Measurements from ENCODE around the gene FILIP1L.

The FILIP1L gene

DNA sequence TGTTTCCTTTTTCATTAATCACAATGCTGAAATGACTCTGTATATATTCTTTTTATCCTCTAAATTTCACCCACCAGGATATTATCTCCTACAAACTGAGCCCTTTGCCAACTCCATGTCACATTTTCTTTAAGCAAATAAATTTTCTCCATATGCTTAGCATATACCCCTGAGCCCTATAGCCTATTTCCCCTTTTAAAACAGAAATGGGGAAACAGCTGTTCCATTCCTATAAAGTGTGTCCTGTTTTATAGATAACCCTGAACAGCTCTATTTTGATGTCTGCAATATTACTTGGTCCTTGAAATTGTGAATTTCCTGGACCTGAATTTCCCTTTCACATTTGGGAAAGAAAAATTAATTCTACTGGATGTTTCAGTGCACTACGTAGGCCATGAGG lies 15.6 kb upstream of the FILIP1L start:
- DNase-seq (ENCODE audit: low read depth, low spot score) = no peak
- TF ChIP-seq, protein P1, sequence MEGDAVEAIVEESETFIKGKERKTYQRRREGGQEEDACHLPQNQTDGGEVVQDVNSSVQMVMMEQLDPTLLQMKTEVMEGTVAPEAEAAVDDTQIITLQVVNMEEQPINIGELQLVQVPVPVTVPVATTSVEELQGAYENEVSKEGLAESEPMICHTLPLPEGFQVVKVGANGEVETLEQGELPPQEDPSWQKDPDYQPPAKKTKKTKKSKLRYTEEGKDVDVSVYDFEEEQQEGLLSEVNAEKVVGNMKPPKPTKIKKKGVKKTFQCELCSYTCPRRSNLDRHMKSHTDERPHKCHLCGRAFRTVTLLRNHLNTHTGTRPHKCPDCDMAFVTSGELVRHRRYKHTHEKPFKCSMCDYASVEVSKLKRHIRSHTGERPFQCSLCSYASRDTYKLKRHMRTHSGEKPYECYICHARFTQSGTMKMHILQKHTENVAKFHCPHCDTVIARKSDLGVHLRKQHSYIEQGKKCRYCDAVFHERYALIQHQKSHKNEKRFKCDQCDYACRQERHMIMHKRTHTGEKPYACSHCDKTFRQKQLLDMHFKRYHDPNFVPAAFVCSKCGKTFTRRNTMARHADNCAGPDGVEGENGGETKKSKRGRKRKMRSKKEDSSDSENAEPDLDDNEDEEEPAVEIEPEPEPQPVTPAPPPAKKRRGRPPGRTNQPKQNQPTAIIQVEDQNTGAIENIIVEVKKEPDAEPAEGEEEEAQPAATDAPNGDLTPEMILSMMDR (IDR thresholded peaks at IDR 0.05; ENCODE audit: low read depth, low read length) = no peak
- in situ Hi-C loops (cut with HindIII; ENCODE audit: low sequenced_read_pairs) = no loop called here
- no peak overlapping the region for H3K4me3 ChIP-seq (ENCODE audit: low read depth, low read length)

- no peak for DNase-seq (ENCODE audit: low read depth, low spot score)
- TF ChIP-seq, protein P1 (IDR thresholded peaks at IDR 0.05; ENCODE audit: low read depth, low read length) = no peak
- no peak overlapping the region for H3K4me3 ChIP-seq (ENCODE audit: low read depth, low read length)
- in situ Hi-C loops (cut with HindIII; ENCODE audit: low sequenced_read_pairs) = no loop called here
Observed at GRCh38 chr3:100128565-100128964, 14.3 kb upstream of the FILIP1L start.

DNA sequence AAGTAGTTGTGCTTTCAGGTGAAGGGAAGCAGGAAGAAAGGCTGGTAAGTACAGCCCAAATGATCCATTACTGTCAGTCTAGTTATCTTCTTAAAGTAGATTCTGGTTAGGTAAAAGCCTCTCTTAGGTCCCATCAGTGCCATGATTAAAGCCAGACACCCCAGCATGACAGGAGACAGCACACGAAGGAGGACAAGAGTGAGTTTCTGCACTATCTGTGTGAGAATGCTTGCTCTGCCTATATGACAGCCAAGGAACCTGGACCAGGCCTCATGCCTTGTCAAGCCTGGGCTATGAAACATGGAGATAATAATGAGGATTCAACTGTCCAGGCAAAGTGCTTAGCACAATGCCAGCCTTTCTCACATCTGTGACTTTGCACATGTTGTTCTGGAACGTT lies 13.5 kb upstream of the FILIP1L start:
- H3K4me3 ChIP-seq (ENCODE audit: low read depth, low read length) = no peak overlapping the region
- no peak for DNase-seq (ENCODE audit: low read depth, low spot score)
- in situ Hi-C loops (cut with HindIII; ENCODE audit: low sequenced_read_pairs) = no loop called here
- TF ChIP-seq, protein P1 (IDR thresholded peaks at IDR 0.05; ENCODE audit: low read depth, low read length) = no peak

DNA sequence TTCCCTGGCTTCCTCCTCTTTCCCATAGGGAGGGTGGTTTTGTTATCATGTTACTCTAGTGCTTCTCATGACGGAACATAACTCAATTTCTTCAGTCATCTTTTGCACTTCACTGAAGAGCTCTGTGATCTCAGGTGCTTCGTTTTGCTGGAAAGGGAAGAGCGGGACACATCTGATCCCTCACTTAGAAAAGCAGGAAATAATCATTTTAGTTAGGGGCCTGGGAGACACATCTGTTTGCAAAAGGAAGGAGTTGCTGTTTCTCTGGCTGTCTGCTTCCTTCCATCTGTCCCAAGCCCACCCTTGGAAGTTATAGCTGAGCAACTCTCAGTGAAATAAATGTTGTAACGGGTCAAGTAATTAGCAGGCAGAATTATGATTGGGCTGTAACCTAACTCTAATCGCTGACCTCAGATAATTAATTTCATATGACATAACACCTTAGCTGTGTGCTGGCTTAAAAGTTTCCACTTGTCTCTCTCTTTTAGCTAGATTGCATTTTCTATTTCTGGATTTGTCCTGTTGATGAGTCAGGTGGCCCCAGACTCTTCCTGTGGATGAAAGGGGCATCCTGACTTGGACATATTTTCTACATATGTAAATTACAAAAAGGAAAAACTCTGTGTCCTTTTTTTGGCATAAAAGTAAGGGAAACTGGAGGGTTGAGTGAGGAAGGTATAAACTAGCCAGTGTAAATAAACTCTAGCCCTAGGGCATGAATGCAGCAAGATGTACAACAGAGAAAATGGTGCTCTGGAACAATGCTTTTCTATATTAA lies 11.0 kb upstream of the FILIP1L start:
- DNase-seq (ENCODE audit: low read depth, low spot score) = peak; percentile 10
- TF ChIP-seq, protein P1 (IDR thresholded peaks at IDR 0.05; ENCODE audit: low read depth, low read length) = no peak
- in situ Hi-C loops (cut with HindIII; ENCODE audit: low sequenced_read_pairs) = no loop called here
- no peak overlapping the region for H3K4me3 ChIP-seq (ENCODE audit: low read depth, low read length)

GRCh38 chr3:100124201-100124761 lies 10.0 kb upstream of the FILIP1L start:
- H3K4me3 ChIP-seq (ENCODE audit: low read depth, low read length) = no peak overlapping the region
- TF ChIP-seq, protein P1 (IDR thresholded peaks at IDR 0.05; ENCODE audit: low read depth, low read length) = no peak
- in situ Hi-C loops (cut with HindIII; ENCODE audit: low sequenced_read_pairs) = no loop called here
- no peak for DNase-seq (ENCODE audit: low read depth, low spot score)

- in situ Hi-C loops (cut with HindIII; ENCODE audit: low sequenced_read_pairs) = no loop called here
- DNase-seq (ENCODE audit: low read depth, low spot score) = no peak
- TF ChIP-seq, protein P1 (IDR thresholded peaks at IDR 0.05; ENCODE audit: low read depth, low read length) = no peak
- no peak overlapping the region for H3K4me3 ChIP-seq (ENCODE audit: low read depth, low read length)
Observed at GRCh38 chr3:100123112-100123511, 8.8 kb upstream of the FILIP1L start.
